Thyroid gland (tissue), 4 donors: ENCODE data around the gene KLHL41.

Experiments
- POLR2A ChIP-seq, 2 donors: fragments of 450-650 bp; IDR thresholded peaks; one replicate each; pipeline ENCODE4 v1.6.1; 2017; ENCODE audit warnings: antibody characterized with exemption in 2 of 2, mild to moderate bottlenecking in 2 of 2, moderate library complexity in 1 of 2
- TF ChIP-seq, protein P1 (sequence below), 6 experiments: fragments of 200-600 bp in 3 of 6; fragments of 450-650 bp in 3 of 6; sonication (generic) in 3 of 6; IDR thresholded peaks; one replicate each; pipeline ENCODE4 v1.5.1; 2016 to 2019; ENCODE audit warnings: antibody characterized with exemption in 6 of 6, mild to moderate bottlenecking in 2 of 6, inconsistent platforms in 1 of 6, moderate library complexity in 1 of 6

DNA sequence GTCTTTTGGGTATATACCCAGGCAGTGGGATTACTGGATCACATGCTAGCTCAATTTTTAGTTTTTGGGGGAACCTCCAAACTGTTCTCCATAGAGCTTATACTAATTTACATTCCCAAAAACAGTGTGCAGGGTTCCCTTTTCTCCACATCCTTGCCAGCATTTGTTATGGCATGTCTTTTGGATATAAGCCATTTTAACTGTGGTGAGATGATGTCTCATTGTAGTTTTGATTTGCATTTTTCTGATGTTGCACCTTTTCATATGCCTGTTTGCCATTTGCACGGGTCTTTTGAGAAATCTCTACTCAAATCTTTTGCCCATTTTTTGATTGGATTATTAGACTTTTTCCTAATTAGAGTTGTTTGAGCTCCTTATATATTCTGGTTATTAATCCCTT is 56.2 kb downstream of the KLHL41 start:
- TF ChIP-seq, protein P1, sequence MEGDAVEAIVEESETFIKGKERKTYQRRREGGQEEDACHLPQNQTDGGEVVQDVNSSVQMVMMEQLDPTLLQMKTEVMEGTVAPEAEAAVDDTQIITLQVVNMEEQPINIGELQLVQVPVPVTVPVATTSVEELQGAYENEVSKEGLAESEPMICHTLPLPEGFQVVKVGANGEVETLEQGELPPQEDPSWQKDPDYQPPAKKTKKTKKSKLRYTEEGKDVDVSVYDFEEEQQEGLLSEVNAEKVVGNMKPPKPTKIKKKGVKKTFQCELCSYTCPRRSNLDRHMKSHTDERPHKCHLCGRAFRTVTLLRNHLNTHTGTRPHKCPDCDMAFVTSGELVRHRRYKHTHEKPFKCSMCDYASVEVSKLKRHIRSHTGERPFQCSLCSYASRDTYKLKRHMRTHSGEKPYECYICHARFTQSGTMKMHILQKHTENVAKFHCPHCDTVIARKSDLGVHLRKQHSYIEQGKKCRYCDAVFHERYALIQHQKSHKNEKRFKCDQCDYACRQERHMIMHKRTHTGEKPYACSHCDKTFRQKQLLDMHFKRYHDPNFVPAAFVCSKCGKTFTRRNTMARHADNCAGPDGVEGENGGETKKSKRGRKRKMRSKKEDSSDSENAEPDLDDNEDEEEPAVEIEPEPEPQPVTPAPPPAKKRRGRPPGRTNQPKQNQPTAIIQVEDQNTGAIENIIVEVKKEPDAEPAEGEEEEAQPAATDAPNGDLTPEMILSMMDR (IDR thresholded peaks at IDR 0.05): no peak
- TF ChIP-seq POLR2A (IDR thresholded peaks at IDR 0.05): no peak
